Muscle of leg (tissue), 11 donors: Measurements from ENCODE around the gene RECQL. TPM values are rescaled to one million over a fixed set of nuclear protein-coding genes. Genes with fewer than 3 reads are reported as not detected.
A peak's percentile ranks its signal among the peaks of the same experiment; 100 is the strongest.

Experiments
- DNase-seq: peaks from one replicate; pipeline ENCODE4 v3.0.0; 2013
- H3K27ac ChIP-seq: one replicate; pipeline ENCODE4 v1.5.1; 2013; ENCODE audit warnings: mild to moderate bottlenecking, low read length, control low read depth
- H3K27me3 ChIP-seq: one replicate; pipeline ENCODE4 v1.6.1; 2013; ENCODE audit warnings: low read length; ENCODE audit not compliant: control insufficient read depth, insufficient read depth
- H3K36me3 ChIP-seq: one replicate; pipeline ENCODE4 v1.6.1; 2013; ENCODE audit warnings: low read length; ENCODE audit not compliant: control insufficient read depth, insufficient read depth
- H3K4me1 ChIP-seq: one replicate; pipeline ENCODE4 v1.6.1; 2013; ENCODE audit warnings: low read length; ENCODE audit not compliant: control insufficient read depth, insufficient read depth
- H3K4me3 ChIP-seq: one replicate; pipeline ENCODE4 v1.5.1; 2013; ENCODE audit warnings: low read length, control low read depth
- H3K9me3 ChIP-seq: replicated peaks from 2 replicates; pipeline ENCODE4 v1.6.1; 2013; ENCODE audit warnings: low read depth, low read length; ENCODE audit not compliant: control insufficient read depth
- WGBS: methylation state at CpG from one replicate; pipeline ENCODE4 v1.1.5; 2013; ENCODE audit warnings: missing lambda C conversion rate; ENCODE audit not compliant: insufficient coverage; 5-methylcytosine and 5-hydroxymethylcytosine counted together
- polyA plus RNA-seq, 8 donors: library from polyadenylated mRNA; unstranded; fragments of 120-200 nt; gene quantifications; one replicate each; pipeline versions ENCODE4 v1.2.1 to v1.2.3, GENCODE V29; 2013; ENCODE audit warnings: inconsistent platforms in 1 of 8, low replicate concordance in 1 of 8; ENCODE audit not compliant: insufficient read length in 8 of 8, insufficient read depth in 1 of 8
- total RNA-seq: library from RNA; stranded (reverse); fragments of 120-200 nt; gene quantifications from one replicate; pipeline ENCODE4 v1.2.4, GENCODE V29; 2013

Gene RECQL
- total and polyA plus RNA-seq, 9 donors, result 16.1 to 45.8 (median 29.8) TPM

DNA sequence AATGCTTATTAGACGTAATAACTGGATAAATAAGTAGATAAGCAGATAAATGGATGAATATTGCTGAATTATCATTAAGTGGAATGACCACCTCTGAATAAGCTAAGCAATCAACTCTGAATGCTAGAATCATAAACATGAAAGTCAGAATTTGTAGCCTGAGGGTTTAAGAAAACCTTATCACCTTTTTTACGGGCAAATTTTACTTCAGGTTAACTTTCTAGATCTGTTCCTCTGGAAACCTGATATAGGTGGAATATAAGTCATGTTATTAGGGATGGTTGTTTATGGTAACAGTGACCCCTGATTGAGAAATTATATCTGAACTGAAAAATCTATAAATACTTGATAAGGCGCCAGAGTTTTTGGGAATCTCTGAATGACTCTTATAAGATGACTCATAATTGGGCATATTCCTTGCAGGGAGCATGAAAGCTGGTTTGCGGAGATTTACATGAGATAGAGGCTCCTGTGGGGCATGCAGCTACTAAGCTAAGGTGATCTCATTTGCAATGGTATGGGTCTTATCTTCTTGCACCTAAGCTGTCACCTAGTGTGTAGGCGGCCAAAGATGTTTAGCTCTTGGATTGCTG, 36.7 kb upstream of the RECQL start:
- DNase-seq, result no peak
- 100% methylated on average over 1 of the region's 5 CpGs for WGBS

DNA sequence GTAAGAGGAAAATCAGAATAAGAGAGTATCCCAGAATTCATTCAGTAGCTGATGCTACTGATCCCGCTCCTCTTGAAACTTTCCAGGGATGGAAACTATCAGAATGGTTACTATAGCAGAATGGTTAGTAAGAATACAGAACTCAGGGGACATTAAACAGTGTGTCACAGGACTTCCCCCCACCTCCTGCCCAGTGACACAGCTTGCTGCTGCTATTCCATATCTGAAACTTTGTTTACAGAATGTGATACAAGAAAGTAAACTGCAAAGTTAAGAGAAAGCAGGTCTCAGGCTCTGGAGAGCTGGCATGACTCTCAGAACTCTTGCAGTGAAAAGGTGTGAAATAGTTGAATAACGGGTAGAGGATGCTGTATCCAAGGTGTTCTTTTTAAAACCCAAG, 28.0 kb upstream of the RECQL start:
- H3K9me3 ChIP-seq, result no peaks in the 10 kb centered on the region
- WGBS, result 86% methylated on average over 2 of the region's 2 CpGs
- H3K4me1 ChIP-seq, result peaks cover 8% of the 10 kb centered on the region
- no peak for DNase-seq
- H3K36me3 ChIP-seq, result no peaks in the 10 kb centered on the region
- H3K4me3 ChIP-seq, result no peak overlapping the region
- no peak overlapping the region for H3K27ac ChIP-seq
- H3K27me3 ChIP-seq, result peaks cover 4% of the 10 kb centered on the region

More for the DNA sequence above, 36.7 kb upstream of the RECQL start:
- H3K4me3 ChIP-seq, result no peak overlapping the region
- no peaks in the 10 kb centered on the region for H3K9me3 ChIP-seq
- no peak overlapping the region for H3K27ac ChIP-seq
- H3K27me3 ChIP-seq, result no peaks in the 10 kb centered on the region
- H3K36me3 ChIP-seq, result no peaks in the 10 kb centered on the region
- H3K4me1 ChIP-seq, result peaks cover 9% of the 10 kb centered on the region

DNA sequence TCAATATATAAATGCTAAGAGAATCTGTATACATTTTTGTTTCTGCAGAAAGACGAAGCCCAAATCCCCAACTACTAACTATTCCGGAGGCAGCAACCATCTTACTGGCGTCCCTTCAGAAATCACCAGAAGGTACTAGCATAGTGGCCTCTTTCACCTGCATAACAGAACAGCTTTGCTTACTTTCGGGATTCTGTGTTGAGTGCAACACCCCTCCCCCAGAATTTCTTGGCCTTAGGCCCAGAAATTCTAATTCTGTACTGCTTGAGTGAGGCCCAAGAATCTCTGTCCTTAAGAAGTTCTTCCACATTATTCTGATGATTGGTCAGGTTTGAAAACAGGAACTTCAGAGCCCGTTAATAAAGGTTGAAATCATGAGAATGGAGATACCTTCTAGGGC, 27.5 kb upstream of the RECQL start:
- 53% methylated on average over 3 of the region's 5 CpGs for WGBS
- Histone ChIP-seq H3K9me3 (no peaks in the 10 kb centered on the region), H3K27me3 (peaks cover 4% of the 10 kb centered on the region), H3K36me3 (no peaks in the 10 kb centered on the region), H3K4me3 (no peak overlapping the region), H3K27ac (no peak overlapping the region), H3K4me1 (peaks cover 8% of the 10 kb centered on the region)
- DNase-seq, result peak; percentile 35

DNA sequence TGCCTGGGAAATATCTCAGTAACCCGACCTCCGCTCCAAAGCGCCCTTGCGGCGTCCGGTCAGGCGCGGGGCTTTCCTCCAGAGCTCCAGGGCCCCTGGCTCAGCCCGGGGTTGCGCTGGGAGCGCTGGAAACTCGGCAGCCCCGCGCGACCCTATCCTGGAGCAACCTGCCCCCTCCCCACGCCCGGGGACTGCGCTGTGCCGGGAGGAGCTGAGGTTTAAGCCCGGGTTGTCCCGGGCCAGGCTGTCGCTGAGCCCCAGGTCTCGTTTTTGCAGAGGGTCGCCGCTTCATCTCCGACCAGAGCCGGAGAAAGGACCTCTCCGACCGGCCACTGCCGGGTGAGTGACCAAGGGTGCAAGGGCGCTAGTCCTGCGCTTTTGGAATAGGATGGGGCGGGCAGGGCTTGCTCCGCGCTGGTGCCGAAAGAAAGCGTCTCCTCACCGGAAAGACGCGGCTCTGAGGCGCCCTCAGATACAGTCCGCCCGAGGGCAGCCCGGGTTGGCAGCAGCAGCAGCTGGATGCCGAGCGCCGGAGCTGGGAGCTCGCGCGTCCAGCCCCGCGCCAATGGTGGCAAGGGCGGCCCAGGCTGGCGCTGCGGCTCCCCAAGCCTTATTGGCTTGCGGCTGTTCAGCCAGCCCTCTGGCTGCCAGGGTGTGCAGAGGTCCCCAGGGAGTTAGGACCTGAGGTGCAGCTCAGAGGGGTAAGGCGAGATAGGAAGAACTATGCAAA, 26.2 kb upstream of the RECQL start:
- H3K27ac ChIP-seq, result peak overlapping the region; percentile 81
- WGBS, result under 1% methylated on average over 53 of the region's 57 CpGs
- H3K4me3 ChIP-seq, result peak overlapping the region; percentile 72
- no peaks in the 10 kb centered on the region for H3K9me3 ChIP-seq
- H3K27me3 ChIP-seq, result peaks cover 4% of the 10 kb centered on the region
- peak; percentile 61 for DNase-seq
- peaks cover 8% of the 10 kb centered on the region for H3K4me1 ChIP-seq
- no peaks in the 10 kb centered on the region for H3K36me3 ChIP-seq

DNA sequence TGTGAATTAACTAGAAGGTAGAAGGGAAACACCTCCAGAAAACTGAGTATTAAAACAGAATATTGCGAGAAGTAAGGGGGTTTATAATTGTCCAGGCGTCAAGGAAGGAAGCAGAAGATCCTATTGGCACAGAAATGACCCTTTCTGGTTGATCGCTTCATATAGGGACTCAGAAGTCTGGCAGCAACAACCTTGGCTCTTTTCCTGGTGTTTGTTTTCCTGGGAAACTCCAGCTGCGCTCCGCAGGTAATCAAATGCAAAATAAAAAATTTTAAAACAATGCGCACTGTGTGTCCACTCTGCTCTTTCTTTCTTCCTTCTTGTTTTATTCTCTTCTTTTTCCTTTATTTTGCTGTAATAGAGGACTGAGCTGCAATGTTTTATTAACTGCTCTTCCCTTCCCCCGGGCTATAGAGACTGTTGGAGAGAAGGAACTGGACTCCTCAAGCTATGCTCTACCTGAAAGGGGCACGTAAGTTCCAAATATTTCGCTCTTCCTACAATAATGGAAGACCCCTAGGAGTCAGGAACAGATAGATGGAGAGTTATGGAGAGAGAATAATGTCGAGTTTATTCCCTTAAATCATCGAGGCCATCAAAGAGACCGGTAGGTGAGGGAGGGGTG, 25.4 kb upstream of the RECQL start:
- H3K27me3 ChIP-seq, result peaks cover 4% of the 10 kb centered on the region
- 44% methylated on average over 3 of the region's 12 CpGs for WGBS
- peak overlapping the region; percentile 81 for H3K27ac ChIP-seq
- H3K9me3 ChIP-seq, result no peaks in the 10 kb centered on the region
- peak overlapping the region; percentile 72 for H3K4me3 ChIP-seq
- peaks cover 8% of the 10 kb centered on the region for H3K4me1 ChIP-seq
- no peaks in the 10 kb centered on the region for H3K36me3 ChIP-seq
- DNase-seq, result peak; percentile 13

DNA sequence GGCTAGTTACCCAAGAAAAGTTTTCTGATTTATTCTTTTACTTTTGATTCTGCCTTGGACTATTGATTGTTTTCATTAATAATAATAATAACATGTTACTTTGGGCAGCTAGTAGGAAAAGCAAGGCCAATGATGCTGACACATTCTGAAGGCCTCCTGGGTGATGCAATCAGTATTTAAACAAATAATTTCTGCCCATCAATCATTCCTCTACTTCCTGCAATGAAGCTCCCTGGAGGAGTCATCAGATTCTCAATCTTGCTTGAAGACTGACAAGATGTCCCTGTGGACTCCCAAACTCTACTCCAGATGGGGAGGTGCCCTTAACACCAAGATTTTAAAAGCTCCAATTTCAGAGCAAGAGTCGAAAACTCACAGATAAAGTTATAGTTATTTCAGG, 24.6 kb upstream of the RECQL start, which contains the start of gene SPX:
Gene SPX, plus strand, starts transcription at position 244 of the 400 bp plus-strand sequence. CDS start 177 bp downstream, outside the sequence.
- Histone ChIP-seq H3K27ac (peak within 1 kb of the TSS; percentile 81), H3K9me3 (no peaks in the 10 kb centered on the region), H3K4me1 (peaks cover 8% of the 10 kb centered on the region), H3K4me3 (peak within 1 kb of the TSS; percentile 72), H3K27me3 (peaks cover 4% of the 10 kb centered on the region), H3K36me3 (no peaks in the 10 kb centered on the region)
- WGBS, result no CpG with 5 or more reads among the region's 1 CpG
- DNase-seq, result no peak

DNA sequence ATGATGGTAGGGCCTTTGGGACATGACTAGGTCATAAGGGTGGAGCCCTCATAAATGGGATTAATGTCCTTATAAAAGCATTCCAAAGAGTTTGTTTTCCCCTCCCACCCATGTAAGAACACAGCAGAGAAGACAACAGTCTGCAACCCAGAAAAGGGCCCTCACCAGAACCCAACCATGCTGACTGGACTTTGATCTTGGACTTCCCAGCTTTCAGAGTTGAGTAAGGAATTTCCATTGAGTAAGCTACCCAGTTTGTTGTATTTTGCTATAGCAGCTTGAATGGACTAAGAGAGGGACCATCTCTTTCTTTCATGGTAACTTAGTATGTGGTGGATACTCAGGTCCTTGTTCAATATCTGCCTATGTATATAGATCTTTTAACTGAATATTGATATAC, 21.7 kb upstream of the RECQL start:
- H3K27me3 ChIP-seq, result peaks cover 4% of the 10 kb centered on the region
- no peaks in the 10 kb centered on the region for H3K36me3 ChIP-seq
- no peaks in the 10 kb centered on the region for H3K9me3 ChIP-seq
- H3K27ac ChIP-seq, result no peak overlapping the region
- H3K4me3 ChIP-seq, result no peak overlapping the region
- H3K4me1 ChIP-seq, result peaks cover 5% of the 10 kb centered on the region
- DNase-seq, result no peak

DNA sequence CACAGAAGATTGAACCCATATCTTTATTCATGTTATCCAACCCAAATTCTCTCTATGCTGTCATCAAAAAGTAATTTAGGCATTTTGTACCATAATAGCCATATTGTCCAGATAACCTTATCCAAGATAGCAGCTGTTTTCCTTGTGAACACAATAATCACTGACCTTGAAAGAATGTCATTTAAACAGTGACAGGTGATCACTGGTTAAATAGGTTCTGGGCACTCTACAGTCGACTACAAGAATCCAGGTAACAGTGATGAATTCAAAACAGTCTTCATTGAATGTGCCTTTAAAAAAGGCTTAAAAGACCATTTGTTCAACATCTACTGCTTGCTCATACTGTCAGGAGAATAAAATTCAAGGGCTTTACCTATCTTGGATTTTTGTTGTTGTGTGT, 20.1 kb upstream of the RECQL start:
- no peaks in the 10 kb centered on the region for H3K36me3 ChIP-seq
- no CpG with 5 or more reads among the region's 1 CpG for WGBS
- H3K4me1 ChIP-seq, result no peaks in the 10 kb centered on the region
- H3K27me3 ChIP-seq, result no peaks in the 10 kb centered on the region
- no peak overlapping the region for H3K4me3 ChIP-seq
- H3K9me3 ChIP-seq, result no peaks in the 10 kb centered on the region
- no peak for DNase-seq
- H3K27ac ChIP-seq, result no peak overlapping the region

DNA sequence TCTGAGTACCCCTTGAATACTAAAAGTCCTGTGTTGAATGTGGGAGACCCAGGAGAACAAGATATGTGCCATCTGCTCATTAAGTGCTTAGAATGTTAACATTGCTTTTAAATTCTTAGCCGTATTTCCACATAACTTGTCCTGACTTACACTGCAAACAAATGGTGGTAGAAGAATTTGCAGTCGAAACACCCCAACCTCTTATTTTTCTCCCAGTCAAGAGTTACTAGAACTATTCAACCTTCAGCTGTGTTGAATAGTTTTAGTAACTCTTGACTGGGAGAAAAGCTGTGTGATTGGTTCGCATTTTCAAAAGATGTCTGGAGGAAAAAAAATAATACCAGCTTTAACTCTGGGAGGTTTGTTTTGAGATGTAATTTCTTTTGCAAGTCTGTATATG, 17.0 kb upstream of the RECQL start:
- no peaks in the 10 kb centered on the region for H3K4me1 ChIP-seq
- no peaks in the 10 kb centered on the region for H3K9me3 ChIP-seq
- no peak for DNase-seq
- no peak overlapping the region for H3K27ac ChIP-seq
- no peaks in the 10 kb centered on the region for H3K27me3 ChIP-seq
- H3K4me3 ChIP-seq, result no peak overlapping the region
- WGBS, result 50% methylated on average over 1 of the region's 3 CpGs
- peaks cover 5% of the 10 kb centered on the region for H3K36me3 ChIP-seq

DNA sequence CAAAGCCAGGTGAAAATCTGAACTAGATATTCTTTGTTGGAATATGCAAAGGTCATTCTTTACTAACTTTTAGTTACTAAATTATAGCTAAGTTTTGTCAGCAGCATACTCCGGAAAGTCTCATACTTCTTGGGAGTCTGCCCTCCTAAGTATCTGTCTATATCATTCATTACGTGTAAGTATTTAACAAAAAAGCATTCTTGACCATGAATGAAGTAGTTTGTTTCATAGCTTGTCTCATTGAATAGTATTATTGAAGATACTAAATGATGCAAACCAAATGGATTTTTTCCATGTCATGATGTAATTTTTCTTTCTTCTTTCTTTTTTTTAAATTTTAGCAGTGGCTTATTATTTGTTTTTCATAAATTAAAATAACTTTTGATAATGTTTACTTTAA, 14.8 kb upstream of the RECQL start:
- H3K36me3 ChIP-seq, result peaks cover 13% of the 10 kb centered on the region
- H3K4me3 ChIP-seq, result no peak overlapping the region
- DNase-seq, result no peak
- no peaks in the 10 kb centered on the region for H3K27me3 ChIP-seq
- no CpG with 5 or more reads among the region's 2 CpGs for WGBS
- H3K27ac ChIP-seq, result no peak overlapping the region
- H3K9me3 ChIP-seq, result no peaks in the 10 kb centered on the region
- H3K4me1 ChIP-seq, result no peaks in the 10 kb centered on the region
